Trophoblast cell (in vitro differentiated cells and primary cell): ENCODE data around the gene SUPT20HL1.
"Not testable (repeated sequence)": the region's sequence is repeated elsewhere in the genome, so short reads cannot be mapped to it uniquely, and the experiment has no call there.

Experiments
- DNase-seq, 2 donors: peaks; one replicate each; pipeline ENCODE4 v3.0.0-alpha.2; 2016
- H2AFZ ChIP-seq: 2 replicates; pipeline ENCODE4 v1.6.1; 2013; ENCODE audit warnings: low read length, moderate library complexity, mild to moderate bottlenecking; ENCODE audit not compliant: insufficient read depth, poor library complexity
- H2AK5ac ChIP-seq: 2 replicates; pipeline ENCODE4 v1.6.1; 2013; ENCODE audit warnings: mild to moderate bottlenecking, low read length
- H2BK120ac ChIP-seq: 2 replicates; pipeline ENCODE4 v1.6.1; 2013; ENCODE audit warnings: low read length, mild to moderate bottlenecking, moderate library complexity; ENCODE audit not compliant: insufficient read depth, poor library complexity
- H2BK12ac ChIP-seq: 2 replicates; pipeline ENCODE4 v1.6.1; 2013; ENCODE audit warnings: mild to moderate bottlenecking, low read length, moderate library complexity
- H2BK5ac ChIP-seq: 2 replicates; pipeline ENCODE4 v1.6.1; 2013; ENCODE audit warnings: low read length, low read depth, moderate library complexity, mild to moderate bottlenecking; ENCODE audit not compliant: poor library complexity
- H3K14ac ChIP-seq: 2 replicates; pipeline ENCODE4 v1.6.1; 2013; ENCODE audit warnings: mild to moderate bottlenecking, low read length
- H3K18ac ChIP-seq: 2 replicates; pipeline ENCODE4 v1.6.1; 2013; ENCODE audit warnings: mild to moderate bottlenecking, low read length
- H3K23ac ChIP-seq: 2 replicates; pipeline ENCODE4 v1.6.1; 2013; ENCODE audit warnings: low read length
- H3K27ac ChIP-seq: 2 replicates; pipeline ENCODE4 v1.5.1; 2013; ENCODE audit warnings: low read depth, mild to moderate bottlenecking, inconsistent platforms, low read length, moderate library complexity
- H3K27me3 ChIP-seq: 2 replicates; pipeline ENCODE4 v1.6.1; 2013; ENCODE audit warnings: inconsistent platforms, mild to moderate bottlenecking, low read length, moderate library complexity; ENCODE audit not compliant: insufficient read depth
- H3K36me3 ChIP-seq, 2 experiments: 1 replicate in 1 of 2; 2 replicates in 1 of 2; pipeline ENCODE4 v1.6.1; 2013; ENCODE audit warnings: low read length in 2 of 2, mild to moderate bottlenecking in 2 of 2, moderate library complexity in 1 of 2; ENCODE audit not compliant: insufficient read depth in 2 of 2, control insufficient read depth in 1 of 2
- H3K4ac ChIP-seq: 2 replicates; pipeline ENCODE4 v1.6.1; 2013; ENCODE audit warnings: low read depth, mild to moderate bottlenecking, low read length, moderate library complexity
- H3K4me1 ChIP-seq, 2 experiments: 1 replicate in 1 of 2; 2 replicates in 1 of 2; pipeline ENCODE4 v1.6.1; 2013; ENCODE audit warnings: low read length in 2 of 2, mild to moderate bottlenecking in 2 of 2, moderate library complexity in 1 of 2; ENCODE audit not compliant: insufficient read depth in 2 of 2, control insufficient read depth in 1 of 2
- H3K4me2 ChIP-seq: 2 replicates; pipeline ENCODE4 v1.6.1; 2013; ENCODE audit warnings: inconsistent platforms, mild to moderate bottlenecking, low read length, moderate library complexity
- H3K4me3 ChIP-seq: 2 replicates; pipeline ENCODE4 v1.5.1; 2013; ENCODE audit warnings: mild to moderate bottlenecking, low read depth, low read length, inconsistent platforms
- H3K79me1 ChIP-seq: one replicate; pipeline ENCODE4 v1.6.1; 2013; ENCODE audit warnings: low read length
- H3K79me2 ChIP-seq: 2 replicates; pipeline ENCODE4 v1.6.1; 2013; ENCODE audit warnings: low read length, mild to moderate bottlenecking; ENCODE audit not compliant: control insufficient read depth, insufficient read depth, poor library complexity
- H3K9ac ChIP-seq: 2 replicates; pipeline ENCODE4 v1.6.1; 2013; ENCODE audit warnings: mild to moderate bottlenecking, low read length
- H3K9me3 ChIP-seq: 2 replicates; pipeline ENCODE4 v1.6.1; 2013; ENCODE audit warnings: low read depth, mild to moderate bottlenecking, control low read depth, inconsistent platforms, low read length; ENCODE audit not compliant: insufficient read depth
- H4K12ac ChIP-seq: 2 replicates; pipeline ENCODE4 v1.6.1; 2013; ENCODE audit warnings: low read depth, mild to moderate bottlenecking, low read length, moderate library complexity
- H4K8ac ChIP-seq: 2 replicates; pipeline ENCODE4 v1.6.1; 2013; ENCODE audit warnings: low read depth, mild to moderate bottlenecking, low read length, moderate library complexity
- H4K91ac ChIP-seq: one replicate; pipeline ENCODE4 v1.6.1; 2013; ENCODE audit warnings: low read depth, mild to moderate bottlenecking, low read length, moderate library complexity
- WGBS: extraction: QIAGEN DNeasy Blood & Tissue Kit; methylation state at CpG from one replicate; pipeline ENCODE4 v1.1.7; 2013; ENCODE audit warnings: missing lambda C conversion rate; ENCODE audit not compliant: insufficient read length, insufficient coverage; ENCODE audit errors: extremely low coverage; 5-methylcytosine and 5-hydroxymethylcytosine counted together

SUPT20HL1 gene

GRCh38 chrX:24377911-24378468, 17.6 kb downstream of the SUPT20HL1 start:
- Histone ChIP-seq H3K14ac (no peak overlapping the region), H3K9me3 (no peaks in the 10 kb centered on the region), H3K18ac (no peak overlapping the region), H2BK5ac (no peak overlapping the region), H3K79me2 (no peaks in the 10 kb centered on the region), H3K79me1 (no peaks in the 10 kb centered on the region), H2BK120ac (no peak overlapping the region), H3K4me3 (no peak overlapping the region), H2AFZ (no peak overlapping the region), H3K4ac (no peak overlapping the region), H3K36me3 (no peaks in the 10 kb centered on the region), H4K12ac (no peak overlapping the region), H3K27ac (no peak overlapping the region), H3K4me2 (no peak overlapping the region), H3K23ac (no peak overlapping the region), H3K27me3 (no peaks in the 10 kb centered on the region), H2BK12ac (no peak overlapping the region), H4K91ac (no peak overlapping the region), H3K4me1 (no peaks in the 10 kb centered on the region), H2AK5ac (no peak overlapping the region), H3K9ac (no peak overlapping the region), H4K8ac (no peak overlapping the region)
- WGBS, result no CpG with 5 or more reads among the region's 1 CpG
- no peak for DNase-seq

- Histone ChIP-seq H3K4me1 (no peaks in the 10 kb centered on the region), H2BK12ac (no peak overlapping the region), H3K4me3 (no peak overlapping the region), H3K9me3 (no peaks in the 10 kb centered on the region), H3K14ac (no peak overlapping the region), H3K27ac (no peak overlapping the region), H3K79me1 (no peaks in the 10 kb centered on the region), H2AFZ (no peak overlapping the region), H2BK5ac (no peak overlapping the region), H3K36me3 (no peaks in the 10 kb centered on the region), H3K9ac (no peak overlapping the region), H3K4ac (no peak overlapping the region), H4K12ac (no peak overlapping the region), H3K79me2 (no peaks in the 10 kb centered on the region), H3K18ac (no peak overlapping the region), H4K91ac (no peak overlapping the region), H3K27me3 (no peaks in the 10 kb centered on the region), H3K23ac (no peak overlapping the region), H2AK5ac (no peak overlapping the region), H3K4me2 (no peak overlapping the region), H4K8ac (no peak overlapping the region), H2BK120ac (no peak overlapping the region)
- no peak for DNase-seq
- no CpG with 5 or more reads among the region's 6 CpGs for WGBS
These were observed 18.3 kb downstream of the SUPT20HL1 start for GRCh38 chrX:24378706-24379105.

GRCh38 chrX:24380262-24381187, 20.1 kb downstream of the SUPT20HL1 start:
- no peaks in the 10 kb centered on the region for H3K79me2 ChIP-seq
- H3K36me3 ChIP-seq, result no peaks in the 10 kb centered on the region
- H3K9ac ChIP-seq, result no peak overlapping the region
- no peak overlapping the region for H3K27ac ChIP-seq
- no peak overlapping the region for H4K8ac ChIP-seq
- no peak overlapping the region for H3K4me3 ChIP-seq
- no peak overlapping the region for H3K4ac ChIP-seq
- no peak overlapping the region for H3K14ac ChIP-seq
- H4K12ac ChIP-seq, result no peak overlapping the region
- H4K91ac ChIP-seq, result no peak overlapping the region
- H3K4me2 ChIP-seq, result no peak overlapping the region
- H3K79me1 ChIP-seq, result no peaks in the 10 kb centered on the region
- no peak overlapping the region for H2BK5ac ChIP-seq
- H3K4me1 ChIP-seq, result no peaks in the 10 kb centered on the region
- H2AK5ac ChIP-seq, result no peak overlapping the region
- no peak overlapping the region for H2BK120ac ChIP-seq
- H2AFZ ChIP-seq, result no peak overlapping the region
- H3K27me3 ChIP-seq, result no peaks in the 10 kb centered on the region
- no peak overlapping the region for H3K18ac ChIP-seq
- H3K23ac ChIP-seq, result no peak overlapping the region
- DNase-seq, result no peak
- no CpG with 5 or more reads among the region's 9 CpGs for WGBS
- no peaks in the 10 kb centered on the region for H3K9me3 ChIP-seq
- no peak overlapping the region for H2BK12ac ChIP-seq

GRCh38 chrX:24382315-24382714, 21.9 kb downstream of the SUPT20HL1 start:
- not testable (repeated sequence) for H2BK12ac ChIP-seq, H3K4me3 ChIP-seq, H2AK5ac ChIP-seq, H3K14ac ChIP-seq, H4K12ac ChIP-seq, H3K79me2 ChIP-seq, H3K4me2 ChIP-seq, H4K91ac ChIP-seq, H3K27ac ChIP-seq, H3K27me3 ChIP-seq, H3K23ac ChIP-seq, H3K18ac ChIP-seq, H3K79me1 ChIP-seq, DNase-seq, H3K36me3 ChIP-seq, H3K4ac ChIP-seq, H3K9ac ChIP-seq, H4K8ac ChIP-seq, H3K9me3 ChIP-seq, H2BK120ac ChIP-seq, H2BK5ac ChIP-seq, H3K4me1 ChIP-seq, H2AFZ ChIP-seq
- no CpG with 5 or more reads among the region's 5 CpGs for WGBS
